ENCODE measurements around the gene ACSL5. TPM values are rescaled to one million over a fixed set of nuclear protein-coding genes. Genes with fewer than 3 reads are reported as not detected.

Gene ACSL5
- total and polyA plus RNA-seq, 2 of the 8 experiments (the other 6 are each of a cell fraction or from before 2014, with no cell fraction given) = not detected

- no peak overlapping the region for H2BK15ac ChIP-seq (ENCODE audit: low read length)
- H2BK120ac ChIP-seq (replicated peaks; ENCODE audit: low read depth, low read length) = no peak overlapping the region
- no peak overlapping the region for H2AK5ac ChIP-seq (ENCODE audit: low read depth, low read length)
- ChIA-PET POLR2A (ENCODE audit: partially characterized antibody) (interaction anchor here (1.1 kb wide), 1 partner anchor 11 kb away, joined by 4 read pairs; no protein-coding TSS in a partner anchor), CTCF (ENCODE audit: partially characterized antibody) (interaction anchor here (1.0 to 1.9 kb wide), 3 partner anchors 10 to 133 kb away, joined by 3 to 7 read pairs (median 4); no protein-coding TSS in a partner anchor)
- no peak overlapping the region for H3K23ac ChIP-seq (ENCODE audit: insufficient read length)
- H3K4me3 ChIP-seq (ENCODE audit: extremely low read depth in 1 of 4, insufficient read depth in 2 of 4, low read depth in 3 of 4, low read length in 4 of 4) = no peak overlapping the region
- H3K4me2 ChIP-seq (ENCODE audit: insufficient read depth in 1 of 2, low read depth in 2 of 2, low read length in 2 of 2) = no peak overlapping the region
- no peak overlapping the region for H2BK12ac ChIP-seq (ENCODE audit: low read depth, low read length)
- 75% methylated on average over 1 of the region's 1 CpG; no CpG with 5 or more reads in 1 of the 2 experiments for WGBS, 2 experiments (ENCODE audit: extremely low coverage in 1 of 2, insufficient coverage in 1 of 2, insufficient read length in 1 of 2, insufficient replicate concordance in 2 of 2, low coverage in 1 of 2, low lambda C conversion rate in 2 of 2, missing lambda C conversion rate in 1 of 2)
- H3K79me2 ChIP-seq (ENCODE audit: control insufficient read depth in 1 of 2, insufficient read depth in 2 of 2, low read length in 2 of 2) = peaks cover 0 to 14% of the 10 kb centered on the region in 2 experiments; a peak in 3 of 4 replicates
- peaks cover 0 to 64% (median 18%) of the 10 kb centered on the region in 4 experiments; a peak in 7 of 8 replicates for H3K36me3 ChIP-seq (ENCODE audit: control insufficient read depth in 2 of 4, insufficient read depth in 4 of 4, low read length in 3 of 4)
- H3K4me1 ChIP-seq (replicated peaks in 1 of 4; ENCODE audit: control insufficient read depth in 3 of 4, insufficient read depth in 4 of 4, low read length in 3 of 4) = no peaks in the 10 kb centered on the region
- H2AFZ ChIP-seq (ENCODE audit: low read length) = no peak overlapping the region
- no peak overlapping the region for H3K56ac ChIP-seq (replicated peaks; ENCODE audit: insufficient read length, low read depth, low read length)
- 0 out of 2 replicates have a peak, but pooled peaks cover 2% of the 10 kb centered on the region for H3K79me1 ChIP-seq (ENCODE audit: low read depth, low read length)
- H2BK5ac ChIP-seq (ENCODE audit: low read depth, low read length) = no peak overlapping the region
- H4K91ac ChIP-seq (replicated peaks; ENCODE audit: insufficient read length, low read length) = no peak overlapping the region
- no peak overlapping the region for H4K8ac ChIP-seq (ENCODE audit: extremely low read depth, insufficient read depth, low read length)
- H4K5ac ChIP-seq (ENCODE audit: insufficient read length, low read depth, low read length) = no peak overlapping the region
- no peaks in the 10 kb centered on the region for H3K27me3 ChIP-seq (replicated peaks in 1 of 4; ENCODE audit: control insufficient read depth in 3 of 4, extremely low read depth in 1 of 4, insufficient read depth in 3 of 4, low read length in 3 of 4)
- H3K14ac ChIP-seq (ENCODE audit: insufficient read length) = no peak overlapping the region
- TF ChIP-seq POU5F1 (IDR thresholded peaks at IDR 0.05; ENCODE audit: low read depth, low read length) (no peak), TAF7 (optimal IDR thresholded peaks at IDR 0.05; ENCODE audit: borderline replicate concordance, low read depth, low read length) (no peak), POLR2A (IDR thresholded peaks at IDR 0.05; ENCODE audit: control extremely low read depth in 1 of 2, low read depth in 2 of 2, low read length in 2 of 2) (no peak), SUZ12 (IDR thresholded peaks at IDR 0.05; ENCODE audit: low read length) (no peak)
- TF ChIP-seq, protein P1, sequence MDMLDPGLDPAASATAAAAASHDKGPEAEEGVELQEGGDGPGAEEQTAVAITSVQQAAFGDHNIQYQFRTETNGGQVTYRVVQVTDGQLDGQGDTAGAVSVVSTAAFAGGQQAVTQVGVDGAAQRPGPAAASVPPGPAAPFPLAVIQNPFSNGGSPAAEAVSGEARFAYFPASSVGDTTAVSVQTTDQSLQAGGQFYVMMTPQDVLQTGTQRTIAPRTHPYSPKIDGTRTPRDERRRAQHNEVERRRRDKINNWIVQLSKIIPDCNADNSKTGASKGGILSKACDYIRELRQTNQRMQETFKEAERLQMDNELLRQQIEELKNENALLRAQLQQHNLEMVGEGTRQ (IDR thresholded peaks at IDR 0.05; ENCODE audit: low read length) = no peak
- no peaks in the 10 kb centered on the region for H3K9me3 ChIP-seq (ENCODE audit: insufficient read depth in 2 of 2, low read depth in 1 of 2, low read length in 1 of 2)
- H3K23me2 ChIP-seq (ENCODE audit: low read depth, low read length) = peaks cover 3% of the 10 kb centered on the region; the same call in 1 of the 2 replicates
- H3K27ac ChIP-seq (ENCODE audit: low read depth, low read length) = no peak overlapping the region
- peaks cover 0 to 2% of the 10 kb centered on the region in 2 experiments for H4K20me1 ChIP-seq (replicated peaks in 1 of 2; ENCODE audit: control insufficient read depth in 1 of 2, insufficient read depth in 2 of 2, low read length in 2 of 2)
- no peak overlapping the region for H3K9ac ChIP-seq (replicated peaks in 1 of 4; ENCODE audit: extremely low read depth in 1 of 4, low read depth in 3 of 4, low read length in 3 of 4)
- no peak overlapping the region for H3K18ac ChIP-seq (ENCODE audit: extremely low read depth, low read length)
- FAIRE-seq (no peak), DNase-seq (ENCODE audit: low read depth in 1 of 2, low spot score in 2 of 2) (no peak)
- H3K4ac ChIP-seq (replicated peaks; ENCODE audit: insufficient read length, low read depth, low read length) = no peak overlapping the region
- no peak overlapping the region for H2BK20ac ChIP-seq (ENCODE audit: low read length)
Measured at GRCh38 chr10:112441520-112441919, 67.6 kb downstream of the ACSL5 start.
